HepG2 (cell line): ENCODE results near the gene TICAM2. TPM values are rescaled to one million over a fixed set of nuclear protein-coding genes. Genes with fewer than 3 reads are reported as not detected.

ENCODE experiments used
- ATAC-seq: fragments of 200-7000 bp; cut with Tn5 transposase; 3 replicates; pipeline ENCODE4 v1.9.1; 2020; ENCODE audit warnings: mild to moderate bottlenecking, moderate library complexity
- BruUV-seq: library from RNA; stranded (reverse); fragments of 400-500 nt; replicated peaks from 2 replicates; lab custom pipeline; 2021; lab: Mats Ljungman, UMichigan
- CTCF ChIA-PET: fragments of 300-600 bp; formaldehyde crosslinking; extraction: SDS; loops from one replicate; lab custom pipeline; 2021; ENCODE audit warnings: low total read pairs, inconsistent platforms, low intra/inter-chr PET ratio; lab: Yijun Ruan, JAX
- POLR2A ChIA-PET: fragments of 350-600 bp; sonication (Branson Sonifier 250); formaldehyde crosslinking; loops from one replicate; lab custom pipeline; 2020; ENCODE audit warnings: antibody characterized with exemption, inconsistent platforms; lab: Yijun Ruan, JAX
- DNase-seq: peaks from one replicate; pipeline ENCODE4 v3.0.0-alpha.2; 2015; ENCODE audit warnings: low spot score
- FAIRE-seq: peaks from 3 replicates; lab custom pipeline; 2011; peaks lifted over from hg19 to GRCh38; lab: Jason Lieb, UNC
- H2AFZ ChIP-seq: one replicate; pipeline ENCODE4 v1.6.1; 2011; ENCODE audit warnings: low read length, inconsistent platforms
- H3K27ac ChIP-seq: fragments of 300-600 bp; 3 replicates; pipeline ENCODE4 v1.8.0; 2011; ENCODE audit warnings: mixed run types, mild to moderate bottlenecking, mixed read lengths, low read length, inconsistent platforms; ENCODE audit not compliant: insufficient read depth; ENCODE audit errors: extremely low read length
- H3K27me3 ChIP-seq, 2 experiments: fragments of 200-600 bp in 1 of 2; 2 replicates in 1 of 2; 3 replicates in 1 of 2; pipeline versions ENCODE4 v1.6.0 to v1.8.0; 2011; ENCODE audit warnings: low read length in 2 of 2, mild to moderate bottlenecking in 2 of 2, moderate library complexity in 2 of 2, inconsistent platforms in 1 of 2; ENCODE audit not compliant: insufficient read depth in 2 of 2, control insufficient read depth in 1 of 2
- H3K36me3 ChIP-seq, 2 experiments: fragments of 200-600 bp in 1 of 2; replicated peaks in 1 of 2; 2 replicates in 1 of 2; 3 replicates in 1 of 2; pipeline versions ENCODE4 v1.5.1 to v1.8.0; 2011; ENCODE audit warnings: low read length in 2 of 2, inconsistent platforms in 1 of 2; ENCODE audit not compliant: insufficient read depth in 2 of 2, control insufficient read depth in 1 of 2
- H3K4me1 ChIP-seq: 2 replicates; pipeline ENCODE4 v1.5.1; 2012; ENCODE audit warnings: low read length, inconsistent platforms; ENCODE audit not compliant: insufficient read depth
- H3K4me2 ChIP-seq: 2 replicates; pipeline ENCODE4 v1.6.0; 2011; ENCODE audit warnings: low read depth, low read length, inconsistent platforms
- H3K4me3 ChIP-seq, 3 experiments: fragments of 200-600 bp in 1 of 3; sonication (generic), shearing (Covaris generic) in 1 of 3; replicated peaks in 1 of 3; 2 replicates each; pipeline ENCODE4 v1.5.1; 2011 to 2016; ENCODE audit warnings: low read length in 3 of 3, inconsistent platforms in 2 of 3, low read depth in 2 of 3, mild to moderate bottlenecking in 2 of 3, control low read depth in 1 of 3, mixed read lengths in 1 of 3; ENCODE audit not compliant: insufficient read depth in 1 of 3
- H3K79me2 ChIP-seq: one replicate; pipeline ENCODE4 v1.6.1; 2011; ENCODE audit warnings: low read length, inconsistent platforms; ENCODE audit not compliant: insufficient read depth
- H3K9ac ChIP-seq: 2 replicates; pipeline ENCODE4 v1.6.0; 2011; ENCODE audit warnings: mild to moderate bottlenecking, low read depth, low read length, inconsistent platforms; ENCODE audit not compliant: insufficient read depth
- H3K9me3 ChIP-seq: 2 replicates; pipeline ENCODE4 v1.5.1; 2012; ENCODE audit warnings: mild to moderate bottlenecking, low read length
- H4K20me1 ChIP-seq: 2 replicates; pipeline ENCODE4 v1.6.0; 2011; ENCODE audit warnings: inconsistent platforms, mild to moderate bottlenecking, low read length, moderate library complexity; ENCODE audit not compliant: insufficient read depth
- CEBPB ChIP-seq: IDR thresholded peaks from 2 replicates; pipeline ENCODE4 v1.6.1; 2011; ENCODE audit warnings: low read depth, low read length, improper control_type of control experiment, borderline replicate concordance
- EED ChIP-seq: sonication (generic); formaldehyde crosslinking; IDR thresholded peaks from 2 replicates; pipeline ENCODE4 v1.5.0; 2020; ENCODE audit warnings: mild to moderate bottlenecking, missing genetic modification reagents
- ETV6 ChIP-seq: sonication (generic); formaldehyde crosslinking; conservative IDR thresholded peaks from 2 replicates; pipeline ENCODE4 v1.4.0; 2020; ENCODE audit warnings: missing genetic modification reagents
- IRF2 ChIP-seq: IDR thresholded peaks from 2 replicates; pipeline ENCODE4 v1.6.1; 2018; ENCODE audit warnings: missing genetic modification reagents, missing compliant biosample characterization
- RBM22 ChIP-seq: fragments of 200-400 bp; formaldehyde crosslinking; optimal IDR thresholded peaks from 2 replicates; pipeline ENCODE3; 2017; ENCODE audit warnings: mild to moderate bottlenecking, low read length, moderate library complexity
- SIX4 ChIP-seq: sonication (generic); formaldehyde crosslinking; IDR thresholded peaks from 2 replicates; pipeline ENCODE4 v1.4.0; 2020; ENCODE audit warnings: missing genetic modification reagents
- SKI ChIP-seq: fragments of 450-650 bp; IDR thresholded peaks from one replicate; pipeline ENCODE4 v1.6.1; 2018; ENCODE audit warnings: mild to moderate bottlenecking; ENCODE audit not compliant: partially characterized antibody
- SMAD9 ChIP-seq: sonication (generic); formaldehyde crosslinking; IDR thresholded peaks from 2 replicates; pipeline ENCODE4 v1.5.1; 2020; ENCODE audit warnings: mild to moderate bottlenecking, missing genetic modification reagents
- TBL1XR1 ChIP-seq: fragments of 150-350 bp; IDR thresholded peaks from 2 replicates; pipeline ENCODE4 v1.6.1; 2014; ENCODE audit warnings: borderline replicate concordance, low read length; ENCODE audit not compliant: partially characterized antibody
- ZNF124 ChIP-seq: sonication (generic); formaldehyde crosslinking; IDR thresholded peaks from 2 replicates; pipeline ENCODE4 v1.4.0; 2020; ENCODE audit warnings: missing genetic modification reagents
- ZNF225 ChIP-seq: sonication (generic); formaldehyde crosslinking; IDR thresholded peaks from 2 replicates; pipeline ENCODE4 v1.4.0; 2020; ENCODE audit warnings: mild to moderate bottlenecking, missing genetic modification reagents
- ZNF24 ChIP-seq: fragments of 450-650 bp; IDR thresholded peaks from 2 replicates; pipeline ENCODE4 v1.6.1; 2017; ENCODE audit warnings: antibody characterized with exemption, mild to moderate bottlenecking
- ZNF33A ChIP-seq: sonication (generic); formaldehyde crosslinking; IDR thresholded peaks from 2 replicates; pipeline ENCODE4 v1.5.1; 2020; ENCODE audit warnings: missing genetic modification reagents, mild to moderate bottlenecking, moderate library complexity, borderline replicate concordance
- ZNF674 ChIP-seq: sonication (generic); formaldehyde crosslinking; IDR thresholded peaks from 2 replicates; pipeline ENCODE4 v1.5.0; 2020; ENCODE audit warnings: low read depth, mild to moderate bottlenecking, missing genetic modification reagents
- ZNF883 ChIP-seq: sonication (generic); formaldehyde crosslinking; IDR thresholded peaks from 2 replicates; pipeline ENCODE4 v1.5.1; 2020; ENCODE audit warnings: mild to moderate bottlenecking, missing genetic modification reagents; ENCODE audit errors: not compliant biosample characterization
- whole genome bisulfite sequencing: methylation state at CpG from one replicate; pipeline ENCODE4 v1.1.6; 2017; ENCODE audit warnings: low lambda C conversion rate; 5-methylcytosine and 5-hydroxymethylcytosine counted together
- in situ Hi-C: cut with HindIII; loops from 2 replicates; pipeline ENCODE4 v1.10.0; 2017; ENCODE audit warnings: low pct_unique_long_range_greater_than_20kb; ENCODE audit not compliant: extremely low pct_ligation_motif_present
- intact Hi-C: fragments of 100-400 bp; cut with micrococcal nuclease; formaldehyde crosslinking; loops from one replicate; pipeline ENCODE4 v1.10.0; 2022; ENCODE audit not compliant: unreplicated experiment
- polyA plus RNA-seq, 8 experiments: library from polyadenylated mRNA; depleted of rRNA in 3 of 8; stranded (reverse) in 7 of 8; unstranded in 1 of 8; fragments of >200 nt; fragmentation: Illumina TruSeq in 4 of 8; extraction: Trizol in 4 of 8; gene quantifications; 2 replicates each; pipeline versions ENCODE4 v1.2.1 to v1.2.3, GENCODE V29; 2011 to 2016; ENCODE audit warnings: low read depth in 4 of 8, missing spikeins in 1 of 8, mixed read lengths in 1 of 8; ENCODE audit not compliant: insufficient read depth in 1 of 8
- total RNA-seq, 5 experiments: library from RNA; depleted of rRNA; stranded (reverse); fragments of >200 nt; fragmentation: Illumina TruSeq; extraction: Trizol; gene quantifications; 2 replicates each; pipeline ENCODE4 v1.2.3, GENCODE V29; 2016; ENCODE audit warnings: low read depth in 1 of 5
- TF ChIP-seq, protein P1 (sequence below): IDR thresholded peaks from 2 replicates; pipeline ENCODE4 v1.6.1; 2016; ENCODE audit warnings: missing biosample characterization, missing genetic modification reagents, low read depth
- TF ChIP-seq, protein P2 (sequence below): sonication (generic); formaldehyde crosslinking; IDR thresholded peaks from 2 replicates; pipeline ENCODE4 v1.4.0; 2020; ENCODE audit warnings: missing genetic modification reagents; ENCODE audit errors: not compliant biosample characterization

The TICAM2 gene
- total and polyA plus RNA-seq, 2 of the 13 experiments (the other 11 are each of a cell fraction or from before 2014, with no cell fraction given) = 0.04 TPM; not detected in 1

DNA sequence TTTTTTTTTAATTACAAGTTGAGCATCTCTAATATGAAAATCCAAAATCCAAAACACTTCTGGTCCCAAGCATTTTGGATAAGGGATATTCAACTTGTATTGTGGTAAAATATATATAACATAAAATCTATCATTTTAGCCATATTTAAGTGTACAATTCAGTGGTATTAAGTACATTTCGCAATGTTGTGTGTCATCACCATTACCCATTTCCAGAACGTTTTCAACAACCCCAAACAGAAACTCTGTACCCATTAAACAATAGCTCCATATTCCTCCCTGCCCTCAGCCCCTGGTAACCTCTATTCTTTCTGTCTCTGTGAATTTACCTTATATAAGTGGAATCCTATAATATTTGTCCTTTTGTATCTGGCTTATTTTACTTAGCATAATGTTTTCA is 24.9 kb downstream of the TICAM2 start:
- ATAC-seq (no peak), FAIRE-seq (no peak), DNase-seq (no peak)
- Histone ChIP-seq H3K4me3 (no peak overlapping the region), H4K20me1 (no peaks in the 10 kb centered on the region), H3K79me2 (no peaks in the 10 kb centered on the region), H3K9me3 (no peaks in the 10 kb centered on the region), H3K4me1 (no peaks in the 10 kb centered on the region), H2AFZ (no peak overlapping the region), H3K27ac (no peak overlapping the region), H3K4me2 (no peak overlapping the region), H3K36me3 (no peaks in the 10 kb centered on the region), H3K9ac (no peak overlapping the region), H3K27me3 (peaks cover 0 to 3% of the 10 kb centered on the region in 2 experiments; a peak in 2 of 5 replicates)
- ChIA-PET CTCF (no interaction called here), POLR2A (no interaction called here)
- TF ChIP-seq EED (CRISPR knock-in tag) = no peak
- no peak for TF ChIP-seq ZNF225 (CRISPR knock-in tag)
- TF ChIP-seq CEBPB = 0 out of 2 replicates have a peak, but pooled peaks have one; percentile 12
- TF ChIP-seq IRF2 (CRISPR knock-in tag) = no peak
- no peak for TF ChIP-seq SMAD9 (CRISPR knock-in tag)
- no peak for TF ChIP-seq ZNF674 (CRISPR knock-in tag)
- no peak for TF ChIP-seq RBM22
- TF ChIP-seq ZNF24 = no peak
- intact Hi-C loops = no loop called here
- in situ Hi-C loops = no loop called here
- 0% methylated on average over 2 of the region's 2 CpGs for WGBS
- no TSS peak for BruUV-seq

DNA sequence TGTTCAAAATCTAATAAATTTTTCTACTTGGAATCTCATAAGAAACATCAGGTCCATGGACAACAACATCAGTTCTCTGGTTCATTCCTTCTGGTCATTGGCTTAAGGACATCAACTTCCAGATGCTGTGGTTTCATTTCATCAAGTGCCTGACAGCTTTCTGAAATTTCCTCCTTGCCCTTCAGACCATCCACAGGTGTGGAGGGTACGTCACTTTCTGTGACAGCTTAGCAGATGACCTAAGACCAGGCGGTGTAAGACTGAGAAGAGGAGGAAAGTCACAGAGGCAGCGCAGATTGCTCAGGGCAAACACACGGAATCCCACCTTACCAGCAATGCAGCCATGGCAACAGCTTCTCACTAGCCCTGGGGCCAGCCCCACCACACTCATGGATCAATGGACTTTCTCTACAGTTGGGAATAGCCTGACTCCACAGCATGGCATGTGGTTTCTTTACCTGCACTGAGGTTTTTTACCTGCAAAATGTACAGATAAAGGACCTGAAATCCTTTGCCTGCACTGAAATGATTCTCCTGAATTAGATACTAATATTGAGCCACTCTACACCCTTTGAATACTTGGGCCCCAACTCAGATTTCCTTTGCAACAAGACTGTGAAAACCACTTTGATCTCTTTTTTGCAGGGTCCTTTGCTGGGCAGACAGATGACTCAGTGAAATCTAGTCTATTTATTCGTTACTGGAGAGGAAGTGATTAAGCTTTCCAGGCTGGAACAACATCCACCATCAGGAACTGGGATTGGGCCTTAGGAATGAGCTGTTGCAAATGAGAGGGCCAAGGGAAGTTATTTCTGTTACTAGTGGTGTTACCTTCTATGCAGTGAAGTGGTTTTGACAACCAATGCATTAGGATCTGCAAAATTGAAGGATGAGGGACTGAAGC is 26.9 kb downstream of the TICAM2 start:
- no peaks in the 10 kb centered on the region for H3K4me1 ChIP-seq
- no peaks in the 10 kb centered on the region for H4K20me1 ChIP-seq
- no peak overlapping the region for H3K27ac ChIP-seq
- no peak overlapping the region for H3K4me3 ChIP-seq
- no peak overlapping the region for H3K9ac ChIP-seq
- ChIA-PET CTCF (interaction anchor here (1.6 to 2.7 kb wide), 2 partner anchors 27 to 265 kb away, joined by 4 to 24 read pairs; no protein-coding TSS in a partner anchor), POLR2A (no interaction called here)
- no peak overlapping the region for H2AFZ ChIP-seq
- ATAC-seq = no peak; the same call in 2 of the 3 replicates
- peak; percentile 2 for DNase-seq
- WGBS = 13% methylated on average over 5 of the region's 5 CpGs
- no TSS peak for BruUV-seq
- peaks cover 0 to 3% of the 10 kb centered on the region in 2 experiments; a peak in 2 of 5 replicates for H3K27me3 ChIP-seq
- no peak for FAIRE-seq
- in situ Hi-C loops (no loop called here), intact Hi-C loops (no loop called here)
- no peaks in the 10 kb centered on the region for H3K79me2 ChIP-seq
- no peak overlapping the region for H3K4me2 ChIP-seq
- no peaks in the 10 kb centered on the region for H3K9me3 ChIP-seq
- no peaks in the 10 kb centered on the region for H3K36me3 ChIP-seq
- TF ChIP-seq ETV6 (CRISPR knock-in tag) (no peak), ZNF33A (CRISPR knock-in tag) (no peak), ZNF883 (no peak), SKI (no peak), SIX4 (CRISPR knock-in tag) (no peak), TBL1XR1 (no peak), ZNF124 (CRISPR knock-in tag) (no peak)
- TF ChIP-seq, protein P1, sequence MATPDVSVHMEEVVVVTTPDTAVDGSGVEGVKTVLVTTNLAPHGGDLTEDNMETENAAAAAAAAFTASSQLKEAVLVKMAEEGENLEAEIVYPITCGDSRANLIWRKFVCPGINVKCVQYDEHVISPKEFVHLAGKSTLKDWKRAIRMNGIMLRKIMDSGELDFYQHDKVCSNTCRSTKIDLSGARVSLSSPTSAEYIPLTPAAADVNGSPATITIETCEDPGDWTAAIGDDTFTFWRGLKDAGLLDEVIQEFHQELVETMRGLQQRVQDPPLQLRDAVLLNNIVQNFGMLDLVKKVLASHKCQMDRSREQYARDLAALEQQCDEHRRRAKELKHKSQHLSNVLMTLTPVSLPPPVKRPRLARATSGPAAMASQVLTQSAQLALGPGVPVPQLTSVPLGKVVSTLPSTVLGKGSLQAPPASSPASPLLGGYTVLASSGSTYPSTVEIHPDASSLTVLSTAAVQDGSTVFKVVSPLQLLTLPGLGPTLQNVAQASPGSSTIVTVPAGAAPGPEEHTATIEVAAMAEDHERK (CRISPR knock-in tag) = no peak
- TF ChIP-seq, protein P2, sequence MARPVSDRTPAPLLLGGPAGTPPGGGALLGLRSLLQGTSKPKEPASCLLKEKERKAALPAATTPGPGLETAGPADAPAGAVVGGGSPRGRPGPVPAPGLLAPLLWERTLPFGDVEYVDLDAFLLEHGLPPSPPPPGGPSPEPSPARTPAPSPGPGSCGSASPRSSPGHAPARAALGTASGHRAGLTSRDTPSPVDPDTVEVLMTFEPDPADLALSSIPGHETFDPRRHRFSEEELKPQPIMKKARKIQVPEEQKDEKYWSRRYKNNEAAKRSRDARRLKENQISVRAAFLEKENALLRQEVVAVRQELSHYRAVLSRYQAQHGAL (CRISPR knock-in tag) = no peak
